ENCODE measurements around the gene CAV1.

GRCh38 chr7:116500078-116500853, 24.6 kb upstream of the CAV1 start:
- TF ChIP-seq EZH2 (IDR thresholded peaks at IDR 0.05; ENCODE audit: low read length, missing control alignments) (no peak), CTCF (conservative IDR thresholded peaks at IDR 0.05 in 1 of 2, IDR thresholded peaks at IDR 0.05 in 1 of 2; ENCODE audit: low read depth in 1 of 2, low read length in 2 of 2) (no peak)

Measured in fibroblast of lung (primary cell).